ENCODE data around the gene CSNK1G1.
"Not testable (repeated sequence)": the region's sequence is repeated elsewhere in the genome, so short reads cannot be mapped to it uniquely, and the experiment has no call there.

GRCh38 chr15:64326458-64326857 is 29.5 kb downstream of the CSNK1G1 start:
- TF ChIP-seq, protein P1, sequence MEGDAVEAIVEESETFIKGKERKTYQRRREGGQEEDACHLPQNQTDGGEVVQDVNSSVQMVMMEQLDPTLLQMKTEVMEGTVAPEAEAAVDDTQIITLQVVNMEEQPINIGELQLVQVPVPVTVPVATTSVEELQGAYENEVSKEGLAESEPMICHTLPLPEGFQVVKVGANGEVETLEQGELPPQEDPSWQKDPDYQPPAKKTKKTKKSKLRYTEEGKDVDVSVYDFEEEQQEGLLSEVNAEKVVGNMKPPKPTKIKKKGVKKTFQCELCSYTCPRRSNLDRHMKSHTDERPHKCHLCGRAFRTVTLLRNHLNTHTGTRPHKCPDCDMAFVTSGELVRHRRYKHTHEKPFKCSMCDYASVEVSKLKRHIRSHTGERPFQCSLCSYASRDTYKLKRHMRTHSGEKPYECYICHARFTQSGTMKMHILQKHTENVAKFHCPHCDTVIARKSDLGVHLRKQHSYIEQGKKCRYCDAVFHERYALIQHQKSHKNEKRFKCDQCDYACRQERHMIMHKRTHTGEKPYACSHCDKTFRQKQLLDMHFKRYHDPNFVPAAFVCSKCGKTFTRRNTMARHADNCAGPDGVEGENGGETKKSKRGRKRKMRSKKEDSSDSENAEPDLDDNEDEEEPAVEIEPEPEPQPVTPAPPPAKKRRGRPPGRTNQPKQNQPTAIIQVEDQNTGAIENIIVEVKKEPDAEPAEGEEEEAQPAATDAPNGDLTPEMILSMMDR (IDR thresholded peaks at IDR 0.05; ENCODE audit: low read length) = not testable (repeated sequence)
- TF ChIP-seq EZH2phosphoT487 (IDR thresholded peaks at IDR 0.05; ENCODE audit: low read length); EZH2 (optimal IDR thresholded peaks at IDR 0.05; ENCODE audit: low read depth, low read length): not testable (repeated sequence)
